ENCODE measurements around the gene SIGLEC15. TPM values are rescaled to one million over a fixed set of nuclear protein-coding genes. Genes with fewer than 3 reads are reported as not detected.

Gene SIGLEC15
- total RNA-seq, 2 experiments from 2014 or later: not detected

GRCh38 chr18:45838302-45839070 lies 13.0 kb downstream of the SIGLEC15 start:
- no peak overlapping the region for H3K27ac ChIP-seq (ENCODE audit: low read depth, low read length, poor library complexity, severe bottlenecking)
- no peak for TF ChIP-seq EZH2phosphoT487 (IDR thresholded peaks at IDR 0.05; ENCODE audit: borderline replicate concordance, low read depth, low read length)
- TF ChIP-seq CTCF (conservative IDR thresholded peaks at IDR 0.05; ENCODE audit: low read length): no peak
- DNase-seq (ENCODE audit: low spot score): no peak
- H2AFZ ChIP-seq (ENCODE audit: low read length): no peak overlapping the region
- no peaks in the 10 kb centered on the region for H3K79me2 ChIP-seq (ENCODE audit: insufficient read depth, low read depth, low read length)
- no peak overlapping the region for H3K4me2 ChIP-seq (ENCODE audit: low read length)
- CTCF ChIA-PET (ENCODE audit: unreplicated experiment): no interaction called here
- no peaks in the 10 kb centered on the region for H3K9me2 ChIP-seq (ENCODE audit: insufficient read depth, low read length)
- no peak overlapping the region for H3K4me3 ChIP-seq (ENCODE audit: low read depth, low read length, poor library complexity, severe bottlenecking)
- H4K20me1 ChIP-seq (ENCODE audit: insufficient read depth, low read length): no peaks in the 10 kb centered on the region
- POLR2A ChIA-PET: no interaction called here
- no peaks in the 10 kb centered on the region for H3K36me3 ChIP-seq (ENCODE audit: insufficient read depth, low read length)
- no peaks in the 10 kb centered on the region for H3K9me3 ChIP-seq (ENCODE audit: low read length)
- H3K4me1 ChIP-seq (ENCODE audit: insufficient read depth, low read length, poor library complexity, severe bottlenecking): no peaks in the 10 kb centered on the region
- intact Hi-C loops (cut with micrococcal nuclease; ENCODE audit: unreplicated experiment): no loop called here
- no TSS peak for BruUV-seq (replicated peaks)

GRCh38 chr18:45839414-45840395 lies 14.2 kb downstream of the SIGLEC15 start:
- CTCF ChIA-PET (ENCODE audit: unreplicated experiment): no interaction called here
- Histone ChIP-seq H3K79me2 (ENCODE audit: insufficient read depth, low read depth, low read length) (no peaks in the 10 kb centered on the region), H3K9me3 (ENCODE audit: low read length) (no peaks in the 10 kb centered on the region), H3K4me2 (ENCODE audit: low read length) (no peak overlapping the region), H3K4me3 (ENCODE audit: low read depth, low read length, poor library complexity, severe bottlenecking) (no peak overlapping the region), H3K9me2 (ENCODE audit: insufficient read depth, low read length) (no peaks in the 10 kb centered on the region), H3K36me3 (ENCODE audit: insufficient read depth, low read length) (no peaks in the 10 kb centered on the region), H2AFZ (ENCODE audit: low read length) (no peak overlapping the region), H4K20me1 (ENCODE audit: insufficient read depth, low read length) (no peaks in the 10 kb centered on the region), H3K27ac (ENCODE audit: low read depth, low read length, poor library complexity, severe bottlenecking) (no peak overlapping the region), H3K4me1 (ENCODE audit: insufficient read depth, low read length, poor library complexity, severe bottlenecking) (no peaks in the 10 kb centered on the region)
- intact Hi-C loops (cut with micrococcal nuclease; ENCODE audit: unreplicated experiment): no loop called here
- no peak for DNase-seq (ENCODE audit: low spot score)
- no peak for TF ChIP-seq EZH2phosphoT487 (IDR thresholded peaks at IDR 0.05; ENCODE audit: borderline replicate concordance, low read depth, low read length)
- TF ChIP-seq CTCF (conservative IDR thresholded peaks at IDR 0.05; ENCODE audit: low read length): no peak
- BruUV-seq (replicated peaks): no TSS peak
- POLR2A ChIA-PET: no interaction called here
